GM18526 (cell line): Measurements from ENCODE around the gene FAT3.

Experiments
- POLR2A ChIP-seq: IDR thresholded peaks from 3 replicates; pipeline ENCODE4 v1.6.1; 2011; ENCODE audit not compliant: insufficient read length; ENCODE audit errors: extremely low read depth

Gene FAT3

GRCh38 chr11:92224407-92225124 is at the start of gene FAT3:
TSS of gene FAT3 (plus strand) at chr11:92224818. CDS start at chr11:92352113, 127,295 bp downstream.
- no peak for TF ChIP-seq POLR2A

- no peak for TF ChIP-seq POLR2A
Measured at GRCh38 chr11:92179017-92179670, 45.5 kb upstream of the FAT3 start.

GRCh38 chr11:92180226-92180625 is 44.4 kb upstream of the FAT3 start:
- TF ChIP-seq POLR2A = no peak

- no peak for TF ChIP-seq POLR2A
Measured at GRCh38 chr11:92180664-92181251, 43.9 kb upstream of the FAT3 start.

GRCh38 chr11:92190535-92191206 is 33.9 kb upstream of the FAT3 start:
- no peak for TF ChIP-seq POLR2A

- no peak for TF ChIP-seq POLR2A
Measured at GRCh38 chr11:92192141-92192540, 32.5 kb upstream of the FAT3 start.

GRCh38 chr11:92198268-92198667 is 26.4 kb upstream of the FAT3 start:
- no peak for TF ChIP-seq POLR2A

GRCh38 chr11:92199991-92200390 is 24.6 kb upstream of the FAT3 start:
- no peak for TF ChIP-seq POLR2A

- TF ChIP-seq POLR2A = no peak
Measured at GRCh38 chr11:92204731-92205130, 19.9 kb upstream of the FAT3 start.

- no peak for TF ChIP-seq POLR2A
Measured at GRCh38 chr11:92206441-92206840, 18.2 kb upstream of the FAT3 start.

GRCh38 chr11:92211576-92212167 is 12.9 kb upstream of the FAT3 start:
- no peak for TF ChIP-seq POLR2A

- no peak for TF ChIP-seq POLR2A
Measured at GRCh38 chr11:92212530-92212929, 12.1 kb upstream of the FAT3 start.

GRCh38 chr11:92216789-92217188 is 7.8 kb upstream of the FAT3 start:
- TF ChIP-seq POLR2A = no peak

GRCh38 chr11:92219476-92219875 is 5.1 kb upstream of the FAT3 start:
- no peak for TF ChIP-seq POLR2A

- no peak for TF ChIP-seq POLR2A
Measured at GRCh38 chr11:92222701-92223100, 1.9 kb upstream of the FAT3 start.
